Astrocyte (in vitro differentiated cells and primary cell): ENCODE results near the gene GPC2. TPM values are rescaled to one million over a fixed set of nuclear protein-coding genes. Genes with fewer than 3 reads are reported as not detected.

Experiments
- DNase-seq: peaks from one replicate; pipeline ENCODE4 v3.0.0-alpha.2; 2010; ENCODE audit warnings: low read depth
- FAIRE-seq: peaks from 2 replicates; lab custom pipeline; 2011; peaks lifted over from hg19 to GRCh38; lab: Jason Lieb, UNC
- H2AFZ ChIP-seq: 2 replicates; pipeline ENCODE4 v1.6.0; 2012; ENCODE audit warnings: low read depth, low read length, inconsistent platforms
- H3K27ac ChIP-seq: 2 replicates; pipeline ENCODE4 v1.5.1; 2011; ENCODE audit warnings: low read depth, low read length, inconsistent platforms
- H3K27me3 ChIP-seq: 2 replicates; pipeline ENCODE4 v1.6.0; 2011; ENCODE audit warnings: low read length, inconsistent platforms; ENCODE audit not compliant: insufficient read depth
- H3K36me3 ChIP-seq: 2 replicates; pipeline ENCODE4 v1.5.1; 2011; ENCODE audit warnings: low read length, inconsistent platforms; ENCODE audit not compliant: insufficient read depth
- H3K4me1 ChIP-seq: 2 replicates; pipeline ENCODE4 v1.5.1; 2011; ENCODE audit warnings: low read length, inconsistent platforms; ENCODE audit not compliant: insufficient read depth
- H3K4me2 ChIP-seq: 2 replicates; pipeline ENCODE4 v1.6.0; 2012; ENCODE audit warnings: low read length, inconsistent platforms
- H3K4me3 ChIP-seq: 2 replicates; pipeline ENCODE4 v1.5.1; 2011; ENCODE audit warnings: low read depth, mild to moderate bottlenecking, low read length, inconsistent platforms; ENCODE audit not compliant: insufficient read depth
- H3K79me2 ChIP-seq: 2 replicates; pipeline ENCODE4 v1.6.0; 2012; ENCODE audit warnings: mild to moderate bottlenecking, low read length, inconsistent platforms; ENCODE audit not compliant: insufficient read depth
- H3K9ac ChIP-seq: 2 replicates; pipeline ENCODE4 v1.6.0; 2012; ENCODE audit warnings: mild to moderate bottlenecking, low read length, inconsistent platforms
- H3K9me3 ChIP-seq: 2 replicates; pipeline ENCODE4 v1.5.1; 2012; ENCODE audit warnings: low read depth, mild to moderate bottlenecking, low read length, inconsistent platforms; ENCODE audit not compliant: insufficient read depth
- H4K20me1 ChIP-seq: 2 replicates; pipeline ENCODE4 v1.6.0; 2012; ENCODE audit warnings: low read length, inconsistent platforms; ENCODE audit not compliant: insufficient read depth
- H3K27ac Mint-ChIP-seq: one replicate; pipeline ENCODE4 v1.8.0; 2021; ENCODE audit warnings: mild to moderate bottlenecking, mixed read lengths; ENCODE audit not compliant: unreplicated experiment
- H3K27me3 Mint-ChIP-seq: one replicate; pipeline ENCODE4 v1.8.0; 2021; ENCODE audit warnings: low read depth, mixed read lengths; ENCODE audit not compliant: unreplicated experiment
- H3K36me3 Mint-ChIP-seq: one replicate; pipeline ENCODE4 v1.8.0; 2021; ENCODE audit warnings: low read depth, mixed read lengths; ENCODE audit not compliant: unreplicated experiment
- H3K4me1 Mint-ChIP-seq: one replicate; pipeline ENCODE4 v1.8.0; 2021; ENCODE audit warnings: low read depth, mixed read lengths; ENCODE audit not compliant: unreplicated experiment
- H3K4me3 Mint-ChIP-seq: one replicate; pipeline ENCODE4 v1.8.0; 2021; ENCODE audit warnings: mild to moderate bottlenecking, moderate library complexity, mixed read lengths; ENCODE audit not compliant: unreplicated experiment
- H3K9me3 Mint-ChIP-seq: one replicate; pipeline ENCODE4 v1.8.0; 2021; ENCODE audit warnings: mild to moderate bottlenecking, mixed read lengths; ENCODE audit not compliant: unreplicated experiment
- EZH2 ChIP-seq: IDR thresholded peaks from 2 replicates; pipeline ENCODE4 v1.6.1; 2012; ENCODE audit warnings: mild to moderate bottlenecking, low read length, inconsistent platforms; ENCODE audit not compliant: insufficient read depth
- total RNA-seq: library from RNA; stranded (reverse); gene quantifications from 2 replicates; pipeline ENCODE4 v1.2.1, GENCODE V29; 2021
- TF ChIP-seq, protein P1 (sequence below): IDR thresholded peaks from 2 replicates; pipeline ENCODE4 v1.5.1; 2011; ENCODE audit warnings: low read depth, mild to moderate bottlenecking, inconsistent platforms, low read length, moderate library complexity; ENCODE audit not compliant: insufficient read depth

Gene GPC2
- total RNA-seq, 1 donor from 2014 or later: 7.6 TPM

DNA sequence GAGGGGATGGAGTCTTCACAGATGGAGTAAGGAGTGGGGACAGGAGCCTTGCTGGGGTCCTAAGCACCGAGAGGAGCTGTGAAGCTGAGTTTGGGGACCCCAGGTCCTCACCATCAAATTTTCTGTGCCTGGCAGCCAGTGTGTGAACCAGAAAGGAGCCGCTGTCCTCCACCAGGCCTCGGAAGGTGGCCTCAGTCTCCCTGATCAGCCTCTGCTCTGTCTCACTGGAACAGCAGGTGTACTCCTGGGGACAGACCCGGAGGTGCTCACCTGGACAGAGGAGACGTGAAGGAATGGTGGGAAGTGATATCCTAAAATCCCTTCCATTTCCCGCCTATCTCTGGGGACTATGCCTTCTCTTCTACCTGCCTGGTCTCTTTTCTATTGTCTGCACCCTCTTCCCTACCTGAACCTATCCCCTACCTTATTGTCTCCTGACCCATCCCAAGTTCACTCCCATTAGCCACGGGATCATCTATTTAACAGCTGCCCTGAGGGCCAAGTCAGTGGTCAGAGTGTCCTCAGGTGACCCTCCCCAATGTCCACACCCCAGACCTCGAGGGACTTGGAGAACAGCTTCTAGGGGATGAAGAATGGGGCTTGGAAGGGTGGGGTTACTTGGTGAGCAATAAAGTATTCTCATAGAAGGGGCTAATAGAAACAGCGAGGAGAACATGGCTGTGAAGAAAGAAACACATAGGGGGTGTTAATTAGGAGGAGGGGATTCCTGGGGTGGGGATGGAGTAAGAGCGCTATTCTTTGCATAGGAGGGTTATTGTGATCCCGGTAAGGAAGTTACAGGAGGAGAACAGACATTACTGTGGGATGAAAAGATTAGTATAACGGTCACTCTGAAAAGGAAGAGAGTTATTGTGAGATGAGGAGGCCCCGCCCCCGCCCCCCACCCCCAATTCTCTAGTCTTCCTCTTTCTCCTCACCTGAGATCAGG lies 811 bp downstream of the GPC2 start:
- Histone ChIP-seq H3K4me3 (peak overlapping the region; percentile 92), H3K36me3 (no peaks in the 10 kb centered on the region), H3K27me3 (no peaks in the 10 kb centered on the region), H4K20me1 (peaks cover 16% of the 10 kb centered on the region), H3K27ac (no peak overlapping the region), H3K4me1 (no peaks in the 10 kb centered on the region), H3K9me3 (peaks cover 6% of the 10 kb centered on the region), H3K9ac (peak overlapping the region; percentile 91), H3K4me2 (peak overlapping the region; percentile 99), H3K79me2 (peaks cover 16% of the 10 kb centered on the region), H2AFZ (peak overlapping the region; percentile 97)
- TF ChIP-seq, protein P1, sequence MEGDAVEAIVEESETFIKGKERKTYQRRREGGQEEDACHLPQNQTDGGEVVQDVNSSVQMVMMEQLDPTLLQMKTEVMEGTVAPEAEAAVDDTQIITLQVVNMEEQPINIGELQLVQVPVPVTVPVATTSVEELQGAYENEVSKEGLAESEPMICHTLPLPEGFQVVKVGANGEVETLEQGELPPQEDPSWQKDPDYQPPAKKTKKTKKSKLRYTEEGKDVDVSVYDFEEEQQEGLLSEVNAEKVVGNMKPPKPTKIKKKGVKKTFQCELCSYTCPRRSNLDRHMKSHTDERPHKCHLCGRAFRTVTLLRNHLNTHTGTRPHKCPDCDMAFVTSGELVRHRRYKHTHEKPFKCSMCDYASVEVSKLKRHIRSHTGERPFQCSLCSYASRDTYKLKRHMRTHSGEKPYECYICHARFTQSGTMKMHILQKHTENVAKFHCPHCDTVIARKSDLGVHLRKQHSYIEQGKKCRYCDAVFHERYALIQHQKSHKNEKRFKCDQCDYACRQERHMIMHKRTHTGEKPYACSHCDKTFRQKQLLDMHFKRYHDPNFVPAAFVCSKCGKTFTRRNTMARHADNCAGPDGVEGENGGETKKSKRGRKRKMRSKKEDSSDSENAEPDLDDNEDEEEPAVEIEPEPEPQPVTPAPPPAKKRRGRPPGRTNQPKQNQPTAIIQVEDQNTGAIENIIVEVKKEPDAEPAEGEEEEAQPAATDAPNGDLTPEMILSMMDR: no peak
- TF ChIP-seq EZH2: no peak
- peak overlapping the region; percentile 89 for H3K4me3 Mint-ChIP-seq
- FAIRE-seq (no peak), DNase-seq (no peak)
- no peak overlapping the region for H3K27ac Mint-ChIP-seq
- H3K9me3 Mint-ChIP-seq: no peaks in the 10 kb centered on the region
- H3K36me3 Mint-ChIP-seq: peaks cover 8% of the 10 kb centered on the region
- peaks cover 2% of the 10 kb centered on the region for H3K4me1 Mint-ChIP-seq
- H3K27me3 Mint-ChIP-seq: peaks cover 42% of the 10 kb centered on the region

DNA sequence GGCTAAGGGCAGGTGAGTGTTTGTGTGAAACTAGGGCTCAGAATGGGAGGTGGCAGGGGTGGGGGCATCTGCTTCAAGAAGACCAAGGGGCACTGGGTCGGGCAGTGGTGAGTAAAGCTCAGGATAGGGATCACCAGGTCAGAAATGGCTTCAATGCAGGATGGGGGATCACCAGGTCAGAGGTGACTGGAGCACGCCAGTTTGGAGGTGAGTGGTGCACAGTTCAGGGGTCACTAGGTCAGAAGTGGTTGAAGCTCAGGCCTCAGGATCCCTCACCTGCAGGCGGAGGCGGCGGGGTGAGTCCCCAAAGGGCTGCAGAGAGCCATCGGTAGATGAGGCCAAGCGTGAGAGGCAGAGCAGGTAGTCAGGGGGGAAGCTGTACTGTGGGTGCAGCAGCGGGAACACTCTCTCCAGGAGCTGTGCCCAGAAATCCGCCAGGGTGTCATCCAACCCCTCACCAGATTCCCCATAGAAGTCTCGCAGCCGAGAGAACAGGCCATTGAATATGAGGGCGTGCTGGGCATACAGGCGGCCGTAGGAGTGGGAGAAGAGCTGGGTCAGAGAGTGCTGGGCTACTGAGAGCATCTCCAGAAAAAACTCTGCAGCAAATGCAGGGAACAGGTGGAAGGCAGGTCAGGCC lies 1.8 kb downstream of the GPC2 start:
- peaks cover 4% of the 10 kb centered on the region for H3K4me1 Mint-ChIP-seq
- H3K27me3 Mint-ChIP-seq: peaks cover 44% of the 10 kb centered on the region
- Histone ChIP-seq H3K27ac (no peak overlapping the region), H3K9me3 (peaks cover 6% of the 10 kb centered on the region), H3K4me1 (no peaks in the 10 kb centered on the region), H3K9ac (no peak overlapping the region), H3K79me2 (peaks cover 16% of the 10 kb centered on the region), H4K20me1 (peaks cover 16% of the 10 kb centered on the region), H3K27me3 (no peaks in the 10 kb centered on the region), H2AFZ (no peak overlapping the region), H3K4me3 (no peak overlapping the region), H3K36me3 (no peaks in the 10 kb centered on the region), H3K4me2 (peak overlapping the region; percentile 32)
- peak overlapping the region; percentile 36 for H3K4me3 Mint-ChIP-seq
- peaks cover 1% of the 10 kb centered on the region for H3K9me3 Mint-ChIP-seq
- DNase-seq: no peak
- peaks cover 10% of the 10 kb centered on the region for H3K36me3 Mint-ChIP-seq
- TF ChIP-seq, protein P1: no peak
- TF ChIP-seq EZH2: no peak
- FAIRE-seq: no peak
- no peak overlapping the region for H3K27ac Mint-ChIP-seq
